GM10266 (cell line): ENCODE data around the gene NUP210L.

Source experiments
- DNase-seq: peaks from one replicate; pipeline ENCODE4 v3.0.0; 2012; ENCODE audit errors: extremely low spot score
- CTCF ChIP-seq: IDR thresholded peaks from 2 replicates; pipeline ENCODE4 v1.5.1; 2012; ENCODE audit warnings: mild to moderate bottlenecking, low read depth; ENCODE audit not compliant: control insufficient read depth, insufficient read depth; ENCODE audit errors: missing control alignments

Gene NUP210L

GRCh38 chr1:153944005-153944826 lies 210.7 kb downstream of the NUP210L start:
- TF ChIP-seq CTCF = no peak
- DNase-seq = no peak

- no peak for DNase-seq
- TF ChIP-seq CTCF = no peak
Observed at GRCh38 chr1:153942766-153943549, 211.9 kb downstream of the NUP210L start.
